ENCODE data around the gene ABLIM2. TPM values are rescaled to one million over a fixed set of nuclear protein-coding genes. Genes with fewer than 3 reads are reported as not detected.
"Not testable (repeated sequence)": the region's sequence is repeated elsewhere in the genome, so short reads cannot be mapped to it uniquely, and the experiment has no call there.

Gene ABLIM2
- total RNA-seq, 1 donor: 0.63 TPM

DNA sequence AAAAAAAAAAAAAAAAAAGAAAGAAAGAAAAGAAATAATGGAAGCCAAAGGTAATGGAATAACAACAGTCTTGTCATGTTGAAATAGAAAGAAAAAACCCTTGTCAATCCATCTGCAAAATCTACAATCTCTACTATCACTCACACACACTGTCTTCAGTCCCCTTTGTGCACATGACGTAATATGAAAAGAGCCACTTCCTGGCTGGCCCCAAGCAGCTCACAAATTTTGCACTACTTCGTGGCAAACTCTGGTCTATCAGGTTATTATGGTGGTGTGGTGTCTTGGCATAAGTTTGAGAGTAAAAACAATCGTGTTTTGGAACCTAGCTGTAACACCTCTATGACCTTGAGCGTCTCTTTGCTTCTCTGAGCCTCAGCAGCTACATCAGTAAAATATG, 210.7 kb downstream of the ABLIM2 start:
- Histone ChIP-seq H3K27me3 (ENCODE audit: insufficient read depth, low read length) (no peaks in the 10 kb centered on the region), H3K4me3 (ENCODE audit: low read length) (no peak overlapping the region), H3K9me3 (ENCODE audit: low read depth, low read length) (no peaks in the 10 kb centered on the region), H3K4me1 (ENCODE audit: insufficient read depth, low read length) (no peaks in the 10 kb centered on the region)

DNA sequence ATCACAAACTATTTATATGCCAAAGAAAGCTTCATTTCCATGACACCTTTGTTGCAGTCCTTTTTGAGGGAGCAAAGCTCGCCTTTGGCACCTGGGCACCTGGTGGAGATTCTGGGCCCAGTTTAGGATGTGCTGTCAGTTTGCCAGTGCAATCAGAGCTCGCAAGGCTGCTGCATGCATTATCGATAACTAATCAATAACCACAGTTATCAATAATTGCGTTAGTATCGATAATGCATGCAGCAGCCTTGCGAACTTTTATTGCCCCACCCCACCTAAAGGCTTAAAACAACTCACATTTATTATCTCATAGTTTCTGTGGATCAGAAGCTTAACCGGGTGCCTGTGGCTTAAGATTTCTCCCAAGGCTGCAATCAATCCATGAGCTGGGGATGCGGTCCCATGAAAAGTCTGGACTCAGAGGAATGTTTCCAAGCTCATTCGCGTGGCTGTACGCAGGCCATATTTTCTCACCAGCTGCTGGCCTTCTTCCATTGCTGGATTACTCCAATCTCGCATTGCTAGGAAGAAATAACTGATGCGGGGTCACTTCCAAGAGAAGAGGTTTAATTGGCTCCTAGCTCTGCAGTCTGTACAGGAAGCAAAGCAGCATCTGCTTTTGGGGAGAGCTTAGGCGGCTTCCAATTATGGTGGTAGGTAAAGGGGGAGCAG, 212.8 kb downstream of the ABLIM2 start:
- Histone ChIP-seq H3K9me3 (ENCODE audit: low read depth, low read length) (no peaks in the 10 kb centered on the region), H3K27me3 (ENCODE audit: insufficient read depth, low read length) (peaks cover 1% of the 10 kb centered on the region), H3K4me3 (ENCODE audit: low read length) (no peak overlapping the region), H3K4me1 (ENCODE audit: insufficient read depth, low read length) (no peaks in the 10 kb centered on the region)

GRCh38 chr4:7944599-7945220, 213.9 kb downstream of the ABLIM2 start:
- no peaks in the 10 kb centered on the region for H3K4me1 ChIP-seq (ENCODE audit: insufficient read depth, low read length)

DNA sequence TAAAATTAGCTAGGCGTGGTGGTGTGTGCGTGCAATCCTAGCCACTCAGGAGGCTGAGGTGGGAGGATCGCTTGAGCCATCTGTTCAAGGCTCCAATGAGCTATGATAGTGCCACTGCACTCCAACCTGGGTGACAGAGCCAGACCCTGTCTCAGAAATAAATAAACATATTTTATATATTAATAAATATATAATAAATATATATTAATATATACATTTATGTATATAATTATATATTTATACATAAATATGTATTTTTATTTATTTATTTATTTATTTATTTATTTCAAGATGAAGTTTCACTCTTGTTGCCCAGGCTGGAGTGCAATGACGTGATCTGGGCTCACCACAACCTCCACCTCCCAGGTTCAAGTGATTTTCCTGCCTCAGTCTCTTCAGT, 214.9 kb downstream of the ABLIM2 start:
- not testable (repeated sequence) for H3K4me1 ChIP-seq (ENCODE audit: insufficient read depth, low read length); H3K9me3 ChIP-seq (ENCODE audit: low read depth, low read length); H3K4me3 ChIP-seq (ENCODE audit: low read length)
- peaks cover 12% of the 10 kb centered on the region for H3K27me3 ChIP-seq (ENCODE audit: insufficient read depth, low read length)

More at GRCh38 chr4:7944599-7945220, 213.9 kb downstream of the ABLIM2 start:
- Histone ChIP-seq H3K9me3 (ENCODE audit: low read depth, low read length) (no peaks in the 10 kb centered on the region), H3K4me3 (ENCODE audit: low read length) (no peak overlapping the region), H3K27me3 (ENCODE audit: insufficient read depth, low read length) (peaks cover 7% of the 10 kb centered on the region)

DNA sequence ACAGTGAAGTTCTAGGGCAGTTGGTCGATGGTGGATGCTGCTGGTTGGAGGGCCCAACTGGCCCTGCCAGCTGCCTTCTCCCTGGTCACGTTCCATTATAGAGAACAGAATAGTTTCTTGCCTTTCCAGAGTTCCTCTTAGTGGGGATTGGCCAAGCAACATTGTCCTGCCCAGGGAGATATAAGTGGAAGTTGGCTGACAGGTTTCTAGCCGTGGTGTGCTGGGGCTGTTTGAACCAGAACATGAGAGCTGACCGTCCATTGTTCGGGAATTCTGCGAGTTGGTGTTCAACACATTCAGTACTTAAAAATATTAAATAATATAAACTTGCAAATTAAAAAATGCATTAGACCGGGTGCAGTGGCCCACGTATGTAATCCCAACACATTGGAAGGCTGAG, 215.4 kb downstream of the ABLIM2 start:
- no peak overlapping the region for H3K4me3 ChIP-seq (ENCODE audit: low read length)
- peaks cover 17% of the 10 kb centered on the region for H3K27me3 ChIP-seq (ENCODE audit: insufficient read depth, low read length)
- no peaks in the 10 kb centered on the region for H3K9me3 ChIP-seq (ENCODE audit: low read depth, low read length)
- peaks cover 4% of the 10 kb centered on the region for H3K4me1 ChIP-seq (ENCODE audit: insufficient read depth, low read length)

GRCh38 chr4:7941965-7942496, 216.6 kb downstream of the ABLIM2 start:
- Histone ChIP-seq H3K9me3 (ENCODE audit: low read depth, low read length) (no peaks in the 10 kb centered on the region), H3K27me3 (ENCODE audit: insufficient read depth, low read length) (peaks cover 27% of the 10 kb centered on the region), H3K4me3 (ENCODE audit: low read length) (no peak overlapping the region), H3K4me1 (ENCODE audit: insufficient read depth, low read length) (peaks cover 4% of the 10 kb centered on the region)

DNA sequence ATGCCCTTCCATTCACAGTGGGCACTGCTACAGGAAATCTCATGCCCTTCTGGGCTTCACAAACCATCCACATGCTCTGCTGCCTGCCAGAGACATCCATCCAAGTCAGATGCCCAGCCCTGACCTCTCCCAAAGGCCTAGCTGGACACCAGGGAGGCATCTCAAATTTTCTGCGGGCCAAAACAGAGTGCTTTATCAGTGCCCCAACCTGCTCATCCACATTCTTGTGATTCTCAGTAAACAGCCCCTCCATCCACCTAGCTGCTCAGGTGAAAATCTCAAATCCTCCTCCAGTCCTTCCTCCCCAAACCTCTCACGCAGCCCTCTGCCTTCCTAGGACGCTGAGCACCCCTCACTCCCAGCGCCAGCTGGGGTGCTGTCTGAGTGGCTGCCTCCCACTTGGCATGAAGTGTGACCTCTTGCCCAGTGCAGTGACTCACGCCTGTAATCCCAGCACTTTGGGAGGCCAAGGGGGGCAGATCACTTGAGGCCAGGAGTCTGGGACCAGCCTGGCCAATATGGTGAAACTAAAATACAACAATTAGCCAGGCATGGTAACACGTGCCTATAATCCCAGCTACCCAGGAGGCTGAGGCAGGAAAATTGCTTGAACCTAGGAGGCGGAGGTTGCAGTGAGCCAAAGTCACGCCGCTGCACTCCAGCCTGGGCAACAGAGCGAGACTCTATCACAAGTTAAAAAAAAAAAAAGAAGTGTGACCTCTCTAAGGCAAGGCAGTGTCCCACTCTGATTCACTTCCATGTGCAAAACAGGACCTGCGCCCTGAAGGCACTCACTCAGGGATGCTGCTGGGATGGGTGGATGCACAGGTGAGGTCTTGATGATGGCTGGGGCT, 217.3 kb downstream of the ABLIM2 start:
- H3K4me3 ChIP-seq (ENCODE audit: low read length): no peak overlapping the region
- no peaks in the 10 kb centered on the region for H3K9me3 ChIP-seq (ENCODE audit: low read depth, low read length)
- peaks cover 30% of the 10 kb centered on the region for H3K27me3 ChIP-seq (ENCODE audit: insufficient read depth, low read length)
- H3K4me1 ChIP-seq (ENCODE audit: insufficient read depth, low read length): peaks cover 4% of the 10 kb centered on the region

- peaks cover 41% of the 10 kb centered on the region for H3K27me3 ChIP-seq (ENCODE audit: insufficient read depth, low read length)
- H3K4me1 ChIP-seq (ENCODE audit: insufficient read depth, low read length): peaks cover 4% of the 10 kb centered on the region
- H3K9me3 ChIP-seq (ENCODE audit: low read depth, low read length): no peaks in the 10 kb centered on the region
- H3K4me3 ChIP-seq (ENCODE audit: low read length): peak within 1 kb of the TSS; percentile 43
These were observed 219.1 kb downstream of the ABLIM2 start, which contains the start of gene AFAP1 for GRCh38 chr4:7939377-7940108. Gene AFAP1 (minus strand): TSS chr4:7939861. CDS start chr4:7872078, 67,783 bp downstream.

- H3K4me1 ChIP-seq (ENCODE audit: insufficient read depth, low read length): peaks cover 4% of the 10 kb centered on the region
- H3K9me3 ChIP-seq (ENCODE audit: low read depth, low read length): no peaks in the 10 kb centered on the region
- peak overlapping the region; percentile 43 for H3K4me3 ChIP-seq (ENCODE audit: low read length)
- H3K27me3 ChIP-seq (ENCODE audit: insufficient read depth, low read length): peaks cover 41% of the 10 kb centered on the region
These were observed 219.8 kb downstream of the ABLIM2 start for GRCh38 chr4:7938609-7939376.

DNA sequence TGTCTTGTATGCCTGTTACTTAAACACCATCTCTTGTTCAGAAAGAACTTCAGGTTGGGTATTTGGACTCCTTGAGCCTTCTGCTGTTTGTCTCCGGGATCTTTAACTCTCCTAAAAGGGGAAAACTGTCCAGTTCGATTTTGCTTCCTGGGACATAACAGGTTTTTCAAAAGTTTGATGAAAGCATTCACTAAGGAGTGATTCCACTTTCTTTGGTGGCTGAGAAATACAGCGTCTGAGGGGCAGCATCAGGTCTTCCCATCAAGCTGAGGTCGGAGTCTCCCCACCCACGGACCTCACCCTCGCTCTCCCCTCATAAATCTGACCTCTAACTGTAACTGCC, 220.4 kb downstream of the ABLIM2 start:
- Histone ChIP-seq H3K4me3 (ENCODE audit: low read length) (no peak overlapping the region), H3K27me3 (ENCODE audit: insufficient read depth, low read length) (peaks cover 41% of the 10 kb centered on the region), H3K4me1 (ENCODE audit: insufficient read depth, low read length) (peaks cover 4% of the 10 kb centered on the region), H3K9me3 (ENCODE audit: low read depth, low read length) (no peaks in the 10 kb centered on the region)

GRCh38 chr4:7937006-7937405, 221.6 kb downstream of the ABLIM2 start:
- H3K4me3 ChIP-seq (ENCODE audit: low read length): no peak overlapping the region
- H3K27me3 ChIP-seq (ENCODE audit: insufficient read depth, low read length): peaks cover 41% of the 10 kb centered on the region
- H3K9me3 ChIP-seq (ENCODE audit: low read depth, low read length): no peaks in the 10 kb centered on the region
- H3K4me1 ChIP-seq (ENCODE audit: insufficient read depth, low read length): peaks cover 4% of the 10 kb centered on the region

- H3K4me3 ChIP-seq (ENCODE audit: low read length): no peak overlapping the region
- peaks cover 30% of the 10 kb centered on the region for H3K27me3 ChIP-seq (ENCODE audit: insufficient read depth, low read length)
- H3K4me1 ChIP-seq (ENCODE audit: insufficient read depth, low read length): peaks cover 4% of the 10 kb centered on the region
- no peaks in the 10 kb centered on the region for H3K9me3 ChIP-seq (ENCODE audit: low read depth, low read length)
These were observed 224.7 kb downstream of the ABLIM2 start for GRCh38 chr4:7933651-7934510.

GRCh38 chr4:7932287-7932686, 226.3 kb downstream of the ABLIM2 start:
- no peaks in the 10 kb centered on the region for H3K4me1 ChIP-seq (ENCODE audit: insufficient read depth, low read length)
- H3K4me3 ChIP-seq (ENCODE audit: low read length): no peak overlapping the region
- H3K27me3 ChIP-seq (ENCODE audit: insufficient read depth, low read length): peaks cover 17% of the 10 kb centered on the region
- no peaks in the 10 kb centered on the region for H3K9me3 ChIP-seq (ENCODE audit: low read depth, low read length)

Measured in mononuclear cell (primary cell).